ENCODE data around the gene TOLLIP.
"Not testable (repeated sequence)": the region's sequence is repeated elsewhere in the genome, so short reads cannot be mapped to it uniquely, and the experiment has no call there.

The TOLLIP gene

DNA sequence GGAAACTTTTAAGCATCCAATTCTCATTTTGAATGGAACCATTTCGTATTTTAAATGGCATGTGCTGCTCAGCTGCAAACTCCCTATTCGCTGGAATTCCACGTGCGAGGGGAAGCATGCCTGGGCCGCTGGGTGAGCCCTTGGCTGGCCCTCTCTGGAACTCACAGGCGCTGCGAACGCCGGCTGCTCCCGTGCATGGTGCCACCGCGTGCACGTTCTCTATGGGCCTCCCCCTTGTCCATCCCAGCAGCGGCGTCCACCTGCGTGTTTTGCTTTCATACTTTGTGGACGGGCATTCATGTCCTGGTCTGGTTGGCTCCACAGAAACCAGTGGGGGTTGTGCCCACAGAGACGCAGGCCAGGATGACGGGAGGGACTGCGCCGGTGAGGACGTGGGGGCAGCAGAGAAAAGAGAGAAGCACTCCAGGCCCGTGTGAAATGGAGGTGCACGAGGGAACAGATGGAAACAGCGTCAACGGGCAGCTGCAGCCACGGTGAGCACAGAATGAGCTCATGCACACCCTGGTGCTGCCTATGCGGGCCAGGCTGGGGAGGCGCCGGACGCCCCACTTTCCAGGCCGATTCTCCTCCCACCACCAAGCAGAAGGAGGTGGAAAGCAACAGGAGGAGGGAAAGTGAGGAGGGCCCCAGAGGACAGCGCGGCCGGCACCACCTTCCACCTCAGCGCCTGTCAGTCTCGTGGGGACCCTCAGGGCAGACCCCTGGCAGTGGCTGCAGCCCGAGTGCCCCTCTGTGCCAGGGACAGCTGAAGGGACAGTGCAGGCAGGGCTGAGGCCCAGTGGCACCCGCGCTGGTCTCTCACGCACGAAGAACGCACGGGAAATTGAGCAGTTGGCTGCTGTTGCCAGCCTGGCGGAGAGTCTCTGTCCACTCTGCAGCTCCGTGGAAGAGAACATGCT, 29.1 kb downstream of the TOLLIP start:
- DNase-seq: no peak

DNA sequence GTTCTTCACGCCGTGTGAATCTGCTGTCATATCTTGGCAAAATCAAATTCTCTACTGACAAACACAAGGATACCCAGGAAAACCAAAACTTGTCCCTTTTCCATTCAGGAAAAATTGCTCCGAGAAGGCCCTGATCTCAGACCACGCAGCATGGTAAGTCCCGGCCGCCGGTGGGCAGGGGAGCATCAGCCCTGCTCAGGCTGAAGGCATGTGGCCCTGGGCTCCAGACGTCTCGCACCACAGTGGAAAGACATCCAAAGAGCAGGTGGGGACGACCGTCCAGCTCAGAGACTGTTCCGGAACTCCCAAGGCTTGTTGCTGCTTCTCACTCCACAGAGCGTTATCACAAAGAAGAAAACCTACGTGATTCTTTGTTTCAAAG, 29.8 kb downstream of the TOLLIP start:
- DNase-seq: no peak

DNA sequence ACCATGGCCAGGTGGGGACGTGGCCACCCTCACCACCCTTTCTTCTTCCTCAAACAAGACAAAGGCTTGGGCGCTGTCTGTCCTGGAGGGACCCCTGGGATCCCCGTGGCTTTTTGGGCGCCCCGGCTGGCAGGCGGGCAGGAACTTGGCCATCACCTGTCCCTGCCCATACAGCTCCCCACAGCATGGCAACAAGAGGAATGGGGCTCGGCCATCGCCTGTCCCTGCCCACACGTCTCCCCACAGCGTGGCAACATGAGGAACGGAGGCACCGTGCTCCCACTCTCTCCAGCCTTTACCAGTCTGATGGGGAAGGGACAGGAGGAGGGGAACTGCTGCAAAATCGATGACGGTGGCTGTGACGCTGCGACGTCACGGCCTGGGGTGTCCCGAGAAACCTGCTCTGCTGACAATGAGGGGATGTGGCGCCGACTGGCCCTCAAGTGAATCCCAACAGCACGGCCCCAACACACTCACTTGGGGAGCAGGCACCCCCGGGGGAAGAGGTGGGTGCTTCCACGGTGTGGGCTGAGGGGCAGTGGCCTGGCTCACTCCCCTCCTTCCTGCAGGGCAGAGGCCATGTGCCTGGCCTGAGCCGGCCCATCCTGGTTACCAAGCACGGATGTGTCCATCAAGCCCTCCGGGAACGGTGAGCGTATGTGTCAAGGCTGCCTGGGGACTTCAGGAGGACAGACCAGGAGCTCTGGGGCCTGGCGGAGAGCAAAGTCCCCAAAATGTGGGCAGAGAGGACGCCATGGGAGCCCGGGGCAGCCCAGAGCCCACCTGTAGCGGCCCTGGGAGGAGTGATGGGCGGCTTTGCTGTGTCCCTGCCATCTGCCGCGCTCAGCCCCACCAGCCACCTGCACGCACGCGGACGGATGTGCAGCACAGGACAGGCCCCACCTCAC, 30.4 kb downstream of the TOLLIP start:
- no peak for DNase-seq

DNA sequence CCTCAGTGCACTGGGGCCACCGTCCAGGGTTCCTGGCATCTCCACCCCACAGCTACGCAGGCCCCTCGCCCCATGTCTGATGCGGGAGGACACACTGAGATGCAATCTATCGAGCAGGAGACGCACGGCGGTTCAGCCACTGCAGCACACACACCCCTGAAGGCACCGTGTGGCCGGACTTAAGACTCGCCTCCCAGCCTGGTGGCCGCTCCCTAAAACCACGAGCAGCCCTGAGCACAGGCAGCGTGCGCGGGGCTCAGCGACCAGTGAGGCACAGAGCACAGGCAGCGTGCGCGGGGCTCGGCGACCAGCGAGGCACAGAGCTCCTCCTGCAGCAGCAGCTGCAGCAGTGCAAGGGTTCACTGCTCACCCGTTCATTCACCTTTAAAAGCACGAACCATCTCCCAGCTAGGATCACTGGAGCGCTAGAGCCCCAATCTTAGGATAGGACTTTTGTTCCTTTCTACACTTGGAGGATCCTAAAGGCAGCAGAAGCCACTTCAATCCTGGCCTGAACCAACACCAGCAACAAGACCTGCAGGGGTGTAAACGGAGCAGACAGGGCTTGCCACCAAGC, 31.4 kb downstream of the TOLLIP start:
- no peak for DNase-seq

DNA sequence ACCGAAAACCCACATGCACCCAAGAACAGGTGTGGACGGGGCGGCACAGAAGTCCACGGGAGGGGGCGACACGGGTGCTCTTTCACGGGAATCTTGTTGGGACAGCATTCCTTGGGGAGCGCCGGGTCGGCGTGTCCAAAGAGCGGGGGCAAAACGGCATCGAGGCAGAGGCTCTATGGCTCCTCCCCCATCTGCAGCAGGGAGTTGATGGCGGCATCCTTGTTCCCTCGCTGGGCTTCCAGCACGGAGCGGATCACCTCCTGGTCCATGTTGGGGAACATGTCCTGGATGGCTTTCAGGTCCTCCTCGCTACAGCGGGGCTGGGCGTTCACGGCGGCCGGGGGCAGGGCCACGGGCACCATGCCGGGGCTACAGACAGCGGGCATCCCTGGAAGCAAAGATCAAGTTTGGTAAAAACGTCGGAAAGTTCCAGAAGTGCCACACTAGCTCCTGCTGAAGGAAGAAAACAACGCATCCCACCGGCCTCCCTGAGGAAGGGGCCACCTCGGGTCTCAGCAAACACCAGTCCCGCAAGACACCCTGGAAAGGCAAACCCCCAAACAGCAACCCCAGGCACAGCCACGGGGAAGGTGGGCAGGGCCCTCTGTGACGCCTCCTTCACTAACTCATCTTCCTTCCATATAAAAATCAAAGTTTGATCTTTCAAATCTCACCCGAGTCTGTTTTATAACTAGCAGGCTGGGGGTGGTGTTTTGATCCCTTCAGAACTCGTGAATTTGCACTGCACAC, 32.4 kb downstream of the TOLLIP start:
- DNase-seq: no peak

DNA sequence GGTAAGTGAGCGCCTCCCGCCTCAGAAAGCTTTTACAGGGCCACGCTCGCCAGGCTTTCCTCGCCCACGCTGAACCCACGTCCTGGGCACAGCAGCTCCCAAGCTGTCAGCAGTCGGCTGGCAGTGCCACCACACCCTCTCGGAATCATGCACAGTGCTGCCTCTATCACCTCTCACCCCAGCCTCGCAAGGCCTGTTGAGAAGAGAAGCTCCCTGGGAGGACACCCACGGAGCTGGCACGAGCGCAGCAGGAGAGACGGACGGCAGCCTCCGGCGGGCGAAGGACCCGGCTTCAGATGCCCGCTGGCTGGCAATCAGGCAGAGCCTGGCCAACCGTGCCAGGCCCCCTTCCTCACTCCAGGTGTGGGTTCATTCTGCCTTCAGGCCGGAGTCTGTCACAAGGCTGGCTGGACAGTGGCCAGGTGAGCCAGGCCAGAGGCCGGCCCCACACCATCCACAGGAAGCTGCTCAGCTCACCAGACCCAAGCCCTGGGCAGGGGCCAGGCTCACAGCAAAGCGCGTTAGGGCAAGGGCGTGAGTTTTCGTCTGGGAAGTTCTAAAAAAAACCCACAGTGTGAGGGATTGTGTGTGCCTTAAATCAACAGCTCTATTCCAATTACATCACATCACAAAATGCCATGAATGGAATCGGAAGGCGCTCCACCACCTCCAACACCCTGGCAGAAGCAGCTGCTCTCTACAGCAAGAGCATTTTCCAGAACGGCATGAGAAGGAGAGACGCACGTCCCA, 33.2 kb downstream of the TOLLIP start:
- DNase-seq: no peak

DNA sequence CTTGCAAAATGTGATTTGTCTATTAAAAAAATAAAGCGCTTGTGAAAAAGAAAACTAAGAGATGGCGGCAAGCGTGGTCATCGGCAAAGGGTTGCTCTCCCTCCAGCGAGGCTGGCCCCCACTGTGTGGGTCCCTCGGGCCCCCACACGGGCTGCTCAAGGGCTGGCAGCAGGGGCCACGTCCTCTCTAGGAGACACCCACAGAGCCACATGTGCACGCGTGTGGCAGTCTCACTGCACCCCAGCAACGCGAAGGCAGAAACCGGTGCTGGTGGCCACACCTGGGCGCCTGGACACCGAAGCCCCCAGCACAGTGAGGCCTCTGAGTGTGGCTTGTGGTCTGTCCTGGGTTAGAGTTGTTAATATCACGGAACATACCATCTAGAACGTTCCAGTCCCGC, 34.4 kb downstream of the TOLLIP start:
- no peak for DNase-seq

DNA sequence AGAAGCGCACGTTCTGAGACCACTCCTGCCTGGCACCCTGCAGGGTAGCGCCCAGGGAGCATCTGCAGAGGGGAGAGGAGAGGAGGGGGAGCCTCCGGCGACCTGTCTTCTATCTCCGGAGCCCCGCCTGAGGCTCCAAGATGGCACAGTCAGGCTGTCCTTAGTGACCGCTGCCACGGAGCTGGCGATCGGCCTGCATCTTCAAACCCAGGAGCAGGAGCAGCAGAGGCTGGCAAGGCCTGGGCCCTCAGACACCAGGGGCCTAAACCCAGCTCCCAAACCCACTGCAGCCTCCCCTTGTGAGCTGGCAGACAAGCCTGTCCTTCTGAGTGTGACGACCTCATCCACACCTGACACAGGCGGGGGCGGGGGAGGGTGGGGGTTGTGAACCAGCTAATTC, 34.9 kb downstream of the TOLLIP start:
- no peak for DNase-seq

DNA sequence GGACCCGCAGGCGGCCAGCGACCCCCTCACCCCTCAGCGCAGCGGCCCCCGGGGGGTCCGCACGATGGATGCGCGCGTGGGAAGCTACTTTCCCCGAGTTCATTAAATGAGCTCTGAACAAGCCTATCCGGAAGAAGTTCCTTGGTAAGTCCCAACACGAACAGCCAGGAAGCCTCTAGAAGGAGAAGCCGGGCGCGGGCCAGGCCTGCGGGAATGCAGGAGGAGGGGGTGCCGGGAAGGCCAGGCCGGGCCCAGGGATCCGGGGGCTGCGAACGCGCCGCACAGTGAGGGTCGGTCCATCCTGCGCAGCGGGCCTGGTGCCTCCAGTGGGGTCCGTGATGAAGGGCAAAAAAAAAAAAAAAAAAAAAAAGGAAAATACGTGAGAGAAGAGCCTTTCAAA, 36.9 kb downstream of the TOLLIP start:
- no peak for DNase-seq

DNA sequence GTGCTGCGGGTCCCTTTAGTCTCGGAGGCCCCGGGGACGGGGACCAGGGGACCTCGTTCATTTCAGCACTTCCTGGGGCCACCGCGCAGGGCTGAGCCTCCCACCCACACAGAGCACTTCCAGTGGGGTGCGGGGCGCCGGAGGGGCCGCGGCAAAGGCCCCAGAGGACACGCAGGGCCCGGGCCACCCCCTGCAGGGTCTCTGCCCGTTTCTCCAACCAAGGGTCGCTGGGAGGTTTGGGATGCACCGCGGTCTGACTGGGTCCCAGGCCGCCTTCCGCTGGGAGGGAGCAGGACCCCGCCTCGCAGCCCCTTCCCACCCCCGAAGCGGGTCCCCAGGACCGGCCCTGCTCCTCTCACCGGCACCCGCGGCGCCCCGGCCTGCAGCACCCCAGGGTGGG, 37.5 kb downstream of the TOLLIP start:
- DNase-seq: no peak

DNA sequence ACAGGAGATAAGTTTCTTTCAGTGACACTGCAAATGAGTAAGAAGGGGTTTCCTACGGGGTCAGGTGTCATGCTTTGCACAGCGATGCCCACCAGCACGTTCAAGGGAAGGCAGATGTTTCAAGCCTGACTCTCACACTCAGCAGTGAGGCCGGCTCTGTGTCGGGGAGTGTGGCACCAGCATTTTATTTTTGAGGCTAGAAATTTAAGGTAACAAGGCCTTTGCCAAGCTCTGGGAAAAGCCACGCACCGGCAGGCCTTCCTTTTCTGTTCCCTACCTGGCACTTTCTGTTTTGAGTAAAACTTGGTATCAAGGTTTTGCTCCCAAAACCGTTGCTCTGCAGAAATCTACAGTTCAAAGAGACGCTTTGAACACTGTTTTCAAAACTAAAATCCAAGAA, 38.0 kb downstream of the TOLLIP start:
- no peak for DNase-seq

DNA sequence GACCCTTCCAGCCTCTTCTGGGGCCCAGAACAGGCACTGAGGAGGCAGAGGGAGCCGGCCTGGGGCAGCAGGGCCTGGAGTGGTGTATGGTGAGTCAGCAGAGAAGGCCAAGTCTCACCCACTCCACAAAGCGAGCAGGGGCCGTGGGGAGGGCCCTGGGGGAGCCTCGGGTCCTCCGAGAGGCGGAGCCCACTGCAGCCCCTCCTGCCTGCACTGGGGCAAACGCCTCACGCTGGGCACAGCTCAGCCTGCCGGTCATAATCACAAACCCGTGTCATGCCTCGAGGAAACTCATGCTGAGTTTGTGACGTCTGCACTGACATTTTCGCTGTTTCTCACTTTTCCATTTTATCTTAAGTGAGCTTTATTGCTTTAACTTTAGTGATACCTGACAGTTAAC, 38.4 kb downstream of the TOLLIP start:
- DNase-seq: no peak

DNA sequence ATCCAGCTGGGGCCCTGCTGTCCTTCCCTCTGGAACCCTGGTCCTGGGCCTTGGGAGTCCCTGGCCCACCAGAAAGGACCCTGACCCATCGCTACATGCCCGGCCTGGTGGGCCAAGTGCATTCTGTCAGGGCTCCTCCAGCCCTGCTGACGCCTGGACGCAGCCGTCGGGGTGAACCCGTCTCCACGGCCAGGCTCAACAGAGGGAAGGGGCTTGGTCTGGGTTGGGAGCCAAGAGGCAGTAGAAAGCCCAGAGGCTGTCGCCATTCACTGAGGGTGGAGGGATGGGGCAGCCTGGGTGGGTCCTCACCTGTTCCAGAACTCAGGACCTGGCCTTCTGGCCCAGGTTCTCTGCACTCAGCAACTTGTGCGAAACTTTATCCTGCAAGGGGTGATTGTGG, 39.0 kb downstream of the TOLLIP start:
- no peak for DNase-seq

DNA sequence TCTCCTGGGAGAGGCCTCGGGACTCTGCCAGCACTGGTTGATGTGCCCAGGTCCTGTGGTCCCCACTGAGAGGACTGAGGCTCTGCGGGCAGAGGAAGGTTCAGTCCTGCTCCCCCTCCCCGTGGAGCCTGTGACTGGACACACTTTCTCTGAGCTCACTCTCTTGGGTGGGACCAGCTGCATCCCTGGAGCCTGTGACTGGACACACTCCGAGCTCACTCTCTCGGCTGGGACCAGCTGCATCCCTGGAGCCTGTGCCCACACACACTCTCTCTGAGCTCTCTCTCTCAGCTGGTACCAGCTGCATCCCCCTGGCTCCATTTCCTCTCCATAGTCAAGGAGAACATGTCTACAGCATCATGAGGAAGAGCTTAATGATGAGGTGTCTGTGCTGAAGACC, 39.5 kb downstream of the TOLLIP start:
- DNase-seq: no peak

DNA sequence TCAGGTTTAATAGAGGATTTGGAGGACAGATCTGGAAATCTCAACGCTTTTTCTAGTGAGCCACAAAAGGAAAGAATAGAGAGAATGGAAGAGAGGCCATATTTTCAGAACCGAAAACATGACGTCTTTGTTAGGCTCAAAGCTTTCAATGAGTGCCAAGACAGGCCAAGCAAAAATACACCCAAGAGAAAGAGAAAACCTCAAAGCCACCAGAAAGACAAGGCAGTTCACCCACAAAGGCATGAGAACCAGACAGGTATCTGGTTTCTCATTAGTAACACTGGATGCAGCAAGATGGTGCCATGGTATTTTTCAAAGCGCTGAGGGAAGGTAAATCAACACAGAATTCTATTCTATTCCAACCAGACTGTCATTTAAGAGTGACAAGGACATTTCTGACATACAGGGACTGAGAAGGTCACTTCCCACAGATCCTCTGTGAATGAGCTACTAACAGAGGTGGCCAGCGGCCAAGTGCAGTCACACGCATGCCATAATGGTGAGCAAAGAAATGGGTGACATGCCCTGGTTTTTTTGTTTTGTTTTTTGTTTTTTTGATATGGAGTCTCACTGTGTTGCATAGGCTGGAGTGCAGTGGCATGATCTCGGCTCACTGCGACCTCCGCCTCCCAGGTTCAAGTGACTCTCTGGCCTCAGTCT, 41.9 kb downstream of the TOLLIP start:
- no peak for DNase-seq

DNA sequence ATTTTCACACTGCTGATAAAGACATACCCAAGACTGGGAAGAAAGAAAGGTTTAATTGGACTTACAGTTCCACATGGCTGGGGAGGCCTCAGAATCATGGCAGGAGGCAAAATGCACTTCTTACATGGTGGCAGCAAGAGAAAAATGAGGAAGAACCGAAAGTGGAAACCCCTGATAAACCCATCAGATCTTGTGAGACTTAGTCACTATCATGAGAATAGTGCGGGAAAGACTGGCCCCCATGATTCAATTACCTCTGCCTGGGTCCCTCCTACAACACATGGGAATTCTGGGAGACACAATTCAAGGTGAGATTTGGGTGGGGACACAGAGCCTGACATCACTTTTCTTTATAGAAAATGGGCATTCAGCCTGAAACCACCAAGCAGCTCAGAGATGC, 42.5 kb downstream of the TOLLIP start:
- not testable (repeated sequence) for DNase-seq

DNA sequence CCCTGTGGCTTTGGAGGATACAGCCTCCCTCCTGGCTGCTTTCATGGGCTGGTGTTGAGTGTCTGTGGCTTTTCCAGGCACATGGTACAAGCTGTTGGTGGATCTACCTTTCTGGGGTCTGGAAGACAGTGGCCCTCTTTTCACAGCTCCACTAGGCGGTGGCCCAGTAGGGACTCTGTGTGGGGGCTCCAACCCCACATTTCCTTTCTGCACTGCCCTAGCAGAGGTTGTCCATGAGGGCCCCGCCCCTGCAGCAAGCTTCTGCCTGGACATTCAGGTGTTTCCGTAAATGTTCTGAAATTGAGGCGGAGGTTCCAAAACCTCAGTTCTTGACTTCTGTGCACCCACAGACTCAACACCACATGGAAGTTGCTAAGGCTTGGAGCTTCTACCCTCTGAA, 44.0 kb downstream of the TOLLIP start:
- DNase-seq: not testable (repeated sequence)

DNA sequence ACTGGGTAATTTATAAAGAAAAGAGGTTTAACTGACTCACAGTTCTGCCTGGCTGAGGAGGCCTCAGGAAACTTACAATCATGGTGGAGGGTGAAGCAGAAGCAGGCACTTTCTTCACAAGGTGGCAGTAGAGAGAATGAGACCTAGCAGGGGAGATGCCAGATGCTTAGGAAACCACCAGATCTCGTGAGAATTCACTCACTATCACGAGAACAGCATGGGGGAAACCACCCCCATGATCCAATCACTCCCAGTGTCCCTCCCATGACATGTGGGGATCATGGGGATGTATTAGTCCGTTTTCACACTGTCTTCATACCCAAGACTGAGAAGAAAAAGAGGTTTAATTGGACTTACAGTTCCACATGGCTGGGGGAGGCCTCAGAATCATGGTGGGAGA, 45.0 kb downstream of the TOLLIP start:
- DNase-seq: peak; percentile 28

DNA sequence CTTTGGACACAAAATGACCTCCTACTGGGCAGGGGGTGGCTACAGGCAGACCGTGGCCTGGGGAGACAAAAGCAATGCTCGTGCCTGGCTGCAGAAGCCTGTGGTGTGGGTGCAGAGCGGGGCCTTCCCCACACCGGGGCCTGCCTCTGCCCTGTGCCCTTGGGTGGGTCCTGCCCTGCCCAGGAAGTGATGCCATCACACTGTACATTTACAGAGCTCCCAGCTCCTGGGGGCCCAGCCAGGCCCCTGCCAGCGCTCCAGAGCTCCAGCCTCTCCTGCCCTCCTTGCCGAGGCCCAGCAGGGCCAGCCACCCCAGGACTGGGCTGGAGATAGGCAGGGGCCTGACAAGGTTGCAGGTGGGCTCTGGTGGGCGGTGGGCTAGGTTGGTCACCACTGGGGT, 46.4 kb downstream of the TOLLIP start:
- DNase-seq: no peak

DNA sequence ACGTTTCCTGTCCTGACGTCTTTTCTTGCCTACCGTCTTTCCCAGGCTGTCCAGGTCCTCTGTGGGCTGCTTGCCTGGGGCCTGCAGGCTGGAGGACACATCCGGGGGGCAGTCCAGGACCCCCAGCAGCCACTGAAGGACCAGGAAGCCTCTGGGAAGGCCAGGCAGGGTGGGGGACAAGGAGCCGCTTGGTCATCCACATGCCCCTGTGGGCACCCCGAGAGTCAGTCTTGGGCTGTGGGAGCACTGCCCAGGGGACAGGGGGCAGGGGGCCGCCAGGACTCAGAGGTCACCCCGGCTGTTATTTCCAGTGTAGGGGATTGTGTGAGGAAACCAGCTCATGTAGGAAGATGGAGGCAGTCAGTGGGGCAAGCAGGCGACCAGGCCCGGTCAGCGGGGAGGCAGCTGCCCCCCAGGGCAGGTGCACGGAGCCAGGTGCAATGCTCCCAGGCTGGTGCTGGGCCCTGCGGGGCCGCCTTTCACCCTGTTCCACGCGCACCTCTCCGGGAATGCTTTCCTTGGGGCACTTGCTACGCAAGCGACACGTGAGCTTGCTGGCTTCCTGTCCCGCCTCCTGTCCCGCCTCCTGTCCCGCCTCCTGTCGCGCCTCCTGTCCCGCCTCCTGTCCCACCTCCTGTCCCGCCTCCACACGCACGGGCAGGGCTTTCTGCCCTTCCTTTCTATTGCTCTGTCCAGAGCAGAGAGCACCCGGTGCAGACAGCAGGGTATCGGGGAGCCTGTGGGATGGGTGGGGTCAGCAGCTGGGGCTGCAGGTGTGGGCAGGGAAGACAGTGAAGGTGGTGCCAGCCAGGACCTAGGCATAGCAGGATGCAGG, 47.0 kb downstream of the TOLLIP start:
- peak; percentile 68 for DNase-seq

All from kidney glomerular epithelial cell (primary cell).